GM21723 (cell line): ENCODE measurements around the gene TSPEAR.
"Not testable (repeated sequence)": the region's sequence is repeated elsewhere in the genome, so short reads cannot be mapped to it uniquely, and the experiment has no call there.

Experiments used
- ATAC-seq: cut with Tn5 transposase; IDR thresholded peaks from one replicate; pipeline ENCODE4 v1.9.1; 2021; ENCODE audit warnings: mild to moderate bottlenecking, moderate library complexity; ENCODE audit not compliant: unreplicated experiment

Gene TSPEAR

GRCh38 chr21:44636209-44637017 lies 75.0 kb downstream of the TSPEAR start:
- no peak for ATAC-seq

- ATAC-seq = no peak
These were observed 79.3 kb downstream of the TSPEAR start for GRCh38 chr21:44632067-44632466.

- no peak for ATAC-seq
These were observed 80.9 kb downstream of the TSPEAR start for GRCh38 chr21:44630440-44630839.

GRCh38 chr21:44628707-44629391 lies 82.5 kb downstream of the TSPEAR start:
- ATAC-seq = no peak

GRCh38 chr21:44627831-44628233 lies 83.5 kb downstream of the TSPEAR start:
- not testable (repeated sequence) for ATAC-seq

- ATAC-seq = not testable (repeated sequence)
These were observed 84.1 kb downstream of the TSPEAR start for GRCh38 chr21:44627181-44627822.

- ATAC-seq = no peak
These were observed 84.7 kb downstream of the TSPEAR start, which contains the start of gene KRTAP10-9 for GRCh38 chr21:44626673-44627143. TSS of gene KRTAP10-9 (plus strand) at chr21:44627093. CDS start at chr21:44627172, 79 bp downstream.

GRCh38 chr21:44626262-44626661 lies 85.1 kb downstream of the TSPEAR start:
- no peak for ATAC-seq

GRCh38 chr21:44625756-44626155 lies 85.6 kb downstream of the TSPEAR start:
- no peak for ATAC-seq

- no peak for ATAC-seq
These were observed 87.8 kb downstream of the TSPEAR start for GRCh38 chr21:44623575-44623974.

GRCh38 chr21:44619886-44620285 lies 91.5 kb downstream of the TSPEAR start:
- ATAC-seq = no peak

- ATAC-seq = no peak
These were observed 92.5 kb downstream of the TSPEAR start for GRCh38 chr21:44618909-44619308.

GRCh38 chr21:44618504-44618903 lies 92.9 kb downstream of the TSPEAR start:
- no peak for ATAC-seq

GRCh38 chr21:44617071-44617501 lies 94.3 kb downstream of the TSPEAR start:
- no peak for ATAC-seq

- no peak for ATAC-seq
These were observed 94.8 kb downstream of the TSPEAR start for GRCh38 chr21:44616591-44616926.

- ATAC-seq = no peak
These were observed 95.3 kb downstream of the TSPEAR start for GRCh38 chr21:44615911-44616590.

- ATAC-seq = no peak
These were observed 95.9 kb downstream of the TSPEAR start for GRCh38 chr21:44615466-44615865.

GRCh38 chr21:44614961-44615391 lies 96.4 kb downstream of the TSPEAR start:
- ATAC-seq = no peak

GRCh38 chr21:44614161-44614631 lies 97.2 kb downstream of the TSPEAR start:
- ATAC-seq = no peak

GRCh38 chr21:44613386-44614155 lies 97.8 kb downstream of the TSPEAR start:
- no peak for ATAC-seq
